Neural cell (in vitro differentiated cells): ENCODE measurements around the gene GSTM5.

Source experiments
- EP300 ChIP-seq: fragments of 450-650 bp; conservative IDR thresholded peaks from 2 replicates; pipeline ENCODE4 v1.6.1; 2014; ENCODE audit warnings: antibody characterized with exemption, mild to moderate bottlenecking, moderate library complexity; ENCODE audit not compliant: poor library complexity, severe bottlenecking
- EZH2 ChIP-seq: fragments of 200-600, 300-800 bp; shearing (Covaris generic), sonication (generic); IDR thresholded peaks from 2 replicates; pipeline ENCODE4 v1.6.1; 2014; ENCODE audit warnings: antibody characterized with exemption, low read length, borderline replicate concordance, mild to moderate bottlenecking; ENCODE audit not compliant: insufficient read depth, poor library complexity, severe bottlenecking
- POLR2AphosphoS5 ChIP-seq: IDR thresholded peaks from 2 replicates; pipeline ENCODE4 v1.6.1; 2012
- REST ChIP-seq: IDR thresholded peaks from 2 replicates; pipeline ENCODE4 v1.6.1; 2012; ENCODE audit warnings: borderline replicate concordance
- SMC3 ChIP-seq: fragments of 450-650 bp; conservative IDR thresholded peaks from 2 replicates; pipeline ENCODE4 v1.6.1; 2014; ENCODE audit warnings: antibody characterized with exemption, mild to moderate bottlenecking, moderate library complexity; ENCODE audit not compliant: poor library complexity
- TAF1 ChIP-seq: IDR thresholded peaks from 2 replicates; pipeline ENCODE4 v1.6.1; 2012; ENCODE audit warnings: low read depth
- TF ChIP-seq, protein P1 (sequence below): fragments of 450-650 bp; IDR thresholded peaks from 2 replicates; pipeline ENCODE4 v1.5.1; 2014; ENCODE audit warnings: antibody characterized with exemption, mild to moderate bottlenecking, moderate library complexity; ENCODE audit not compliant: poor library complexity, severe bottlenecking

GRCh38 chr1:109764561-109765482, 52.8 kb downstream of the GSTM5 start:
- TF ChIP-seq EZH2, result no peak
- no peak for TF ChIP-seq POLR2AphosphoS5
- TF ChIP-seq TAF1, result no peak
- TF ChIP-seq EP300, result no peak
- TF ChIP-seq, protein P1, sequence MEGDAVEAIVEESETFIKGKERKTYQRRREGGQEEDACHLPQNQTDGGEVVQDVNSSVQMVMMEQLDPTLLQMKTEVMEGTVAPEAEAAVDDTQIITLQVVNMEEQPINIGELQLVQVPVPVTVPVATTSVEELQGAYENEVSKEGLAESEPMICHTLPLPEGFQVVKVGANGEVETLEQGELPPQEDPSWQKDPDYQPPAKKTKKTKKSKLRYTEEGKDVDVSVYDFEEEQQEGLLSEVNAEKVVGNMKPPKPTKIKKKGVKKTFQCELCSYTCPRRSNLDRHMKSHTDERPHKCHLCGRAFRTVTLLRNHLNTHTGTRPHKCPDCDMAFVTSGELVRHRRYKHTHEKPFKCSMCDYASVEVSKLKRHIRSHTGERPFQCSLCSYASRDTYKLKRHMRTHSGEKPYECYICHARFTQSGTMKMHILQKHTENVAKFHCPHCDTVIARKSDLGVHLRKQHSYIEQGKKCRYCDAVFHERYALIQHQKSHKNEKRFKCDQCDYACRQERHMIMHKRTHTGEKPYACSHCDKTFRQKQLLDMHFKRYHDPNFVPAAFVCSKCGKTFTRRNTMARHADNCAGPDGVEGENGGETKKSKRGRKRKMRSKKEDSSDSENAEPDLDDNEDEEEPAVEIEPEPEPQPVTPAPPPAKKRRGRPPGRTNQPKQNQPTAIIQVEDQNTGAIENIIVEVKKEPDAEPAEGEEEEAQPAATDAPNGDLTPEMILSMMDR, result no peak
- TF ChIP-seq SMC3, result no peak
- TF ChIP-seq REST, result no peak
